SJCRH30 (cell line): ENCODE results near the gene ETFB. TPM values are rescaled to one million over a fixed set of nuclear protein-coding genes. Genes with fewer than 3 reads are reported as not detected.

Source experiments
- DNase-seq, 2 experiments: peaks; one replicate each; pipeline ENCODE4 v3.0.0-alpha.2; 2015 to 2020
- H3K27ac ChIP-seq: fragments of 250-450 bp; sonication (Bioruptor Pico); 2 replicates; pipeline ENCODE4 v1.5.1; 2020; ENCODE audit warnings: mild to moderate bottlenecking, moderate library complexity
- H3K27me3 ChIP-seq: fragments of 250-450 bp; sonication (Bioruptor Pico); 2 replicates; pipeline ENCODE4 v1.5.1; 2020; ENCODE audit warnings: mild to moderate bottlenecking, moderate library complexity
- H3K36me3 ChIP-seq: fragments of 250-450 bp; sonication (Bioruptor Pico); 2 replicates; pipeline ENCODE4 v1.5.1; 2020; ENCODE audit warnings: mild to moderate bottlenecking, moderate library complexity
- H3K4me1 ChIP-seq: fragments of 250-450 bp; sonication (Bioruptor Pico); 2 replicates; pipeline ENCODE4 v1.5.1; 2020; ENCODE audit warnings: mild to moderate bottlenecking, moderate library complexity
- H3K4me3 ChIP-seq: fragments of 250-450 bp; sonication (Bioruptor Pico); 2 replicates; pipeline ENCODE4 v1.5.1; 2020; ENCODE audit warnings: mild to moderate bottlenecking, moderate library complexity
- H3K9me3 ChIP-seq: fragments of 250-450 bp; sonication (Bioruptor Pico); replicated peaks from 2 replicates; pipeline ENCODE4 v1.5.1; 2020; ENCODE audit warnings: mild to moderate bottlenecking, moderate library complexity
- total RNA-seq: library from RNA; depleted of rRNA; stranded (reverse); fragments of >200 nt; shearing (Covaris generic); gene quantifications from 2 replicates; pipeline ENCODE4 v1.2.3, GENCODE V29; 2014

ETFB gene
- total RNA-seq, 1 experiment from 2014 or later = 18.6 TPM

DNA sequence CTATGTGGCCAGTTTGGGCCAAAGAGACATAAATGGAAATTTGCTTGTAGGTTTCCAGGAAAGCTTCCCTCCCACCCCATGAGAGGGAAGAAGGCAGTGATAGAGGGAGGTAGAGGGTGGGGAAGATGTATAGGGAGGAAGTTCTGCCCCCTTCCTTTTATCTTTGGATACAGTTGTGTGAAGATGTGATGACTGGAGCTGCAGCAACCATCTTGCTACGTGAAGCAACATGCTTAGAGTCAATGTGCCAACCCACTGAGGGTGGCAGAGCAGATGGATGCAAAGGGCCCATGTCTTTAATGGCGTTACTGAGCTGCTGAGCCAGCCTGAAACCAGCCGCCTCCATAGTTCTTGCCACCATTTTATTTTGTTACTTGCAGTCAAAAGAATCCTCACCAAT, 35.0 kb downstream of the ETFB start:
- no peak for DNase-seq
- no peak overlapping the region for H3K4me3 ChIP-seq
- H3K27me3 ChIP-seq = no peaks in the 10 kb centered on the region

DNA sequence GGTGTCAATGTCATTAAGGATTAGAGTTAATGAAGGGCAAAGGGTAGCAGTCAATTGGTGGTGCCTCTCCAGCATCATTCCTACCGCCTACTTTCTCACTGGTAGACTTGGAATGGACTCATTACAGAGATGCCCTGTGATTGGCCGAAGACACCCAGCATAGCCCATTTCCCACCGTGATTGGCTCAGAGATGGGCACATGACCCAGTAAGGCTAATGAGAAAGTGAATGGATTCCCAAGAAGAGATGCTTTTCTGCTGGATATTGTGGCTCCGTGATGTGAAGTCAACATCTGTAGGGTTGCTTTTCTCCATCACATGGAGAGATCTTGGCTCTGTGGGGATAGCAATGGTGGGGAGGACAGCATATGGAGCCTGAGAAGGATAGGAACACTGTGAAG, 35.8 kb downstream of the ETFB start:
- no peak for DNase-seq
- no peaks in the 10 kb centered on the region for H3K9me3 ChIP-seq
- H3K4me1 ChIP-seq = no peaks in the 10 kb centered on the region
- H3K27ac ChIP-seq = no peak overlapping the region
- no peak overlapping the region for H3K4me3 ChIP-seq
- no peaks in the 10 kb centered on the region for H3K36me3 ChIP-seq
- no peaks in the 10 kb centered on the region for H3K27me3 ChIP-seq

More for the DNA sequence above, 35.0 kb downstream of the ETFB start:
- Histone ChIP-seq H3K36me3 (no peaks in the 10 kb centered on the region), H3K9me3 (no peaks in the 10 kb centered on the region), H3K4me1 (no peaks in the 10 kb centered on the region), H3K27ac (no peak overlapping the region)

DNA sequence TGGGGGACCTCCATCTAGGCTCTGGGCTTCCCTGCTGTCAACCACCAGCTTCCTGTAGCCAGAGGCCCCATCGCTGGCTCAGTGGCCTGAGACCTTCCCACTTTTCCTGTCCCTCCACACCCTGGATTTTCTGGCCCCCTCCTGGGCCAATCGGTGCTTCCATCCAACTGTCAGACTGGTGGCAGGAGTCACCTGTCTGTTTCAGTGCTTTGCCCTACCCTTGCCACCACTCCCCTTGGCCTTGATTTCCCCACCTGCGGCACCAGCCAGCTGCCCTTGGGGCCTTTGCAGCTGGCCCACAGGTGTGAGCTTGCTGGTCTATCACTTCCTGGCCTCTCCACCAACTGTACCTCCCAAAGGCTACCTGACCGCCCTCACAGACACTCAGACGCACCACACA, 36.8 kb downstream of the ETFB start:
- H3K4me1 ChIP-seq = no peaks in the 10 kb centered on the region
- no peak overlapping the region for H3K27ac ChIP-seq
- H3K4me3 ChIP-seq = no peak overlapping the region
- no peaks in the 10 kb centered on the region for H3K27me3 ChIP-seq
- no peaks in the 10 kb centered on the region for H3K9me3 ChIP-seq
- no peaks in the 10 kb centered on the region for H3K36me3 ChIP-seq
- no peak for DNase-seq

DNA sequence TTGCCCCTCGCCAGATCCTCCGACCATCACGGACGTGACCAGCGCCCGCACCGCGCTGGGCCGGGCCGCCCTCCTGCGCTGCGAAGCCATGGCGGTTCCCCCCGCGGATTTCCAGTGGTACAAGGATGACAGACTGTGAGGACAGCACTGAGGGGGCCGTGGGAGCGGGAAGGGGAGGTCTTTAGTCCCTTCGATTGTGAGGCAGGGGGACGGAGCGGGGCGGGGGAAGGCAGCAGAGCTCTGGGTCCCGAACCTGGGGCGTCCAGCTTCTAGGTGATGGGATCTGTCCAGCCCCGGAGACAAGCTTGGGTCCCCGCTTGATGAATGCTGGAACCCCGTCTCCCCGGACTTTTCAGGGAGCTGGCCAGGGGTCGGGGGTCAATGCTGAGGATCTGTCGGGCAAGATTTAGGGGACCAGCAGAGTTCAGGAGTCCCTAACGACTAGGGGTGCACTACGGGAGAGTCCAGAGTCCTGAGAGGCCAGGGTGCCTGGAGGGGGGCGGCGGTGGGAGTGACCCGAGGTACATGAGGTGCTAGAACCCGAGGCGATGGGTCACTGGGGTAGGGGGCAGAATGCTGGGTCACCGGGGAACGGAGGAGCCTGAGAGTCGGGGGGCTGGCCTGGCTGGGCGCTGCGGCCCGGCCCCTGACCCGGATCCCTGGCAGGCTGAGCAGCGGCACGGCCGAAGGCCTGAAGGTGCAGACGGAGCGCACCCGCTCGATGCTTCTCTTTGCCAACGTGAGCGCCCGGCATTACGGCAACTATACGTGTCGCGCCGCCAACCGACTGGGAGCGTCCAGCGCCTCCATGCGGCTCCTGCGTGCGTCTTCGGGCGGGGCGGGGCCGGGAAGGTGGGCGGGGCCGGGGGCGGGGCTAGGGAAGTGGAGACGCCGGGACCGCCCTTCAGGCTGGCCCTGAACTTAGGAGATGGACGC, 38.9 kb downstream of the ETFB start:
- Histone ChIP-seq H3K27me3 (no peaks in the 10 kb centered on the region), H3K9me3 (no peaks in the 10 kb centered on the region), H3K4me1 (no peaks in the 10 kb centered on the region), H3K4me3 (no peak overlapping the region), H3K27ac (no peak overlapping the region), H3K36me3 (no peaks in the 10 kb centered on the region)
- DNase-seq = no peak

DNA sequence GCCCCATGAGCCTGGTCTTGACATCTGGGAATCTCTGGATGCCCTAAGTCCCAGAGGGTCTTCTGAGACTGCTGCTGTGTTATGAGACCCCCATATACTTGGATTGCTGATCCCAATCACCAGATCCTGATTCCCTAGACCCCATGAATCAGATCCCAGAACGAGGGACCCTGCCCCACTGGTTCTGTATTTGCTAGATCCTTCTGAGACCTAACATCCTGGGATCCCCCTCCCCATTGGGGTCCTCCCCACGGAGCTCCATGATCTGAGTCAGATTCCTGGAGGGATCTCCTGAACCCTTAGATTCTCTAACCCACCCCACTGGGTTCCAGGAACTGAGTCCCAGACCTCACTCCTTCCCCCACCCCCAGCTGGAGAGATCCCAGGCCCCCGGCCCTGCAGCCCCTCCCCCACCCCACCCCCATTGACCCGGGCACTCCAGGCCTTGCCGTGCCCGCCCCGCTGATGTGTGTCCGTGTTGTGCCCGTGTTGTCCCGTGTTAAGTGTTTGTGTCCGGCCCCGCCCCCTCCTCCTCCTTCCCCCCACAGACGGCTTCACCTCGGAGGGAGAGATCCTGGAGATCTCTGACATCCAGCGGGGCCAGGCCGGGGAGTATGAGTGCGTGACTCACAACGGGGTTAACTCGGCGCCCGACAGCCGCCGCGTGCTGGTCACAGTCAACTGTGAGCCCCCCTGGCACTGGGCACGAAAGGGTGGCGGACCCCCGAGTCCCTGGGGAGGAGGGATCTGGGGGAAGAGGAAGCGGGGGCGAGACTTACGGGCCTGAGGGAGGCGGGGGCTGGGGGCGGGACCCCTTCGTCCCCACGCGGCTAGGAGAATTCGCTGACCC, 39.7 kb downstream of the ETFB start:
- no peaks in the 10 kb centered on the region for H3K4me1 ChIP-seq

DNA sequence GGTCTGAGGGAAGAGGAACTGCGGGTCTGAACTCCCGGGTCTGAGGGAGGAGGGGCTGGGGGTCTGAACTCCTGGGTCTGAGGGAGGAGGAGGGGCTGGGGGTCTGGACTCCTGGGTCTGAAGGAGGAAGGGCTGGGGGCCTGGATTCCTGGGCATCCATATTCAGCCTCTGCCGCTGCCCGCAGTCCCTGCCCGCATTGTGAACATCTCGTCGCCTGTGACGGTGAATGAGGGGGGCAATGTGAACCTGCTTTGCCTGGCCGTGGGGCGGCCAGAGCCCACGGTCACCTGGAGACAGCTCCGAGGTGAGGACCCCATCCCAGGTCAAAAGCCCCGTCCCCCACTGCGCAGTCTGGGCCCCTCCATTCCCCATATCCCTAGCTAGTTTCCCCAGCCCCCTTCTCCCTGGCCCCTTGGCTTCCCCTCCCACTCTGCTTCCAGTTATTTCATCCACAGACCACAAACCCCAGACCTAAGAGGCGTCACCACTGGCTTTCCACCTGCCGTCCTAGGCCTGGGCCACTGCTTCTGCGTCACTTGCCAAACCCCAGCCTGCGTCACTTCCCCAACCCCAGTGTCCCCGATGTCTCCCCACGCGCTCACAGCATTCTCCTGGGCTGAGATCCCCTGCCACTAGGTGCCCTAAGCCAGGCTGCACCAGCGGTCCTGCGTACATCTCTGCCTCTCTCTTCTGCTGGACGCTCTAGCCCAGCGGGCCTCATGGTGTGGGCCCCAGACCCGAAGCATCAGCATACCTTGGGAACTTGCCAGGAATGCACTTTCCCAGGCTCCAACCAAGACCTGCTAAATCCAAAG, 40.8 kb downstream of the ETFB start:
- Histone ChIP-seq H3K27ac (no peak overlapping the region), H3K36me3 (no peaks in the 10 kb centered on the region), H3K4me1 (no peaks in the 10 kb centered on the region), H3K9me3 (no peaks in the 10 kb centered on the region), H3K27me3 (no peaks in the 10 kb centered on the region), H3K4me3 (no peak overlapping the region)
- no peak for DNase-seq

More for the DNA sequence above, 39.7 kb downstream of the ETFB start:
- Histone ChIP-seq H3K9me3 (no peaks in the 10 kb centered on the region), H3K4me3 (no peak overlapping the region), H3K27me3 (no peaks in the 10 kb centered on the region), H3K36me3 (no peaks in the 10 kb centered on the region), H3K27ac (no peak overlapping the region)
- DNase-seq = no peak

DNA sequence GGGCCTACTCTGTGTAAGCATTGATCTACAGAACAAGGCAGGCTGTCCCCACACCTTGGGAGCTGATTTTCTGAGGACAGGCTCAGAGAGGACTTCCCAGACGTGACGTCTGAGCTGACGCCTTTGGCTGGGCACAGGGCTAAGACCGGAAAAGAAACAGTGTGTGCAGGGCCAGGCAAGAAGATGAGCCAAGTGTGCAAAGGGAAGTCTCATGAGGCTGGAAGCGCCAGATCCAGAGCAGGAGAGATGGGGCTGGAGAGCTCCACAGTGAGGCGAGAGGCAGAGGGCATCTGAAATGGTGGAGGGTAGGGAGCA, 42.1 kb downstream of the ETFB start:
- no peak for DNase-seq
- H3K4me1 ChIP-seq = no peaks in the 10 kb centered on the region
- H3K27me3 ChIP-seq = no peaks in the 10 kb centered on the region

DNA sequence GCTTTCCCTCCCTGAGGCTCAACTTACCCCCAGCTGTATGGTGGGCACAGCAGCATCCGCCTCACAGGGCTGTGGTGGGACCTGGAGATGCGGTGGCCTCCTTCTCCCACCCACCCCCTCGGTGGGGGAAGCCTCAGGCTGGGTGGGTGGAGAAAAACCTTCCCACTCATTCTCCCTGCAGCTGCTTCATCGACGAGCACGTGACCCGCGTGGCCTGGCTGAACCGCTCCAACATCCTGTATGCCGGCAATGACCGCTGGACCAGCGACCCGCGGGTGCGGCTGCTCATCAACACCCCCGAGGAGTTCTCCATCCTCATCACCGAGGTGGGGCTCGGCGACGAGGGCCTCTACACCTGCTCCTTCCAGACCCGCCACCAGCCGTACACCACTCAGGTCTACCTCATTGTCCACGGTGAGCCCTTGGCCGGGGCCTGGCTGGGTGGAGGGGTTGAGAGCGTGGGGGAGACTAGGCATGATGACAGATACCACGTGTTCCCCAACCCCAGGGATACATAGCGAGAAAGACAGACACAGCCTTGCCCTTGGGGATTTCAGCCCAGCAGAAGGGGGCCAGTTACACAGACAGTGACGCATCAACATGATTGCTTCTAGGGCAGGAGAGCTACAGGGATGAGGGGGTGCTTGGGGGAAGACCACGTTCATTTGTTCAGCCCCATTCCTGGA, 42.6 kb downstream of the ETFB start:
- Histone ChIP-seq H3K27ac (no peak overlapping the region), H3K4me3 (no peak overlapping the region), H3K4me1 (no peaks in the 10 kb centered on the region), H3K36me3 (no peaks in the 10 kb centered on the region), H3K27me3 (no peaks in the 10 kb centered on the region), H3K9me3 (no peaks in the 10 kb centered on the region)
- no peak for DNase-seq

More for the DNA sequence above, 42.1 kb downstream of the ETFB start:
- no peaks in the 10 kb centered on the region for H3K9me3 ChIP-seq
- no peak overlapping the region for H3K27ac ChIP-seq
- H3K4me3 ChIP-seq = no peak overlapping the region
- no peaks in the 10 kb centered on the region for H3K36me3 ChIP-seq

DNA sequence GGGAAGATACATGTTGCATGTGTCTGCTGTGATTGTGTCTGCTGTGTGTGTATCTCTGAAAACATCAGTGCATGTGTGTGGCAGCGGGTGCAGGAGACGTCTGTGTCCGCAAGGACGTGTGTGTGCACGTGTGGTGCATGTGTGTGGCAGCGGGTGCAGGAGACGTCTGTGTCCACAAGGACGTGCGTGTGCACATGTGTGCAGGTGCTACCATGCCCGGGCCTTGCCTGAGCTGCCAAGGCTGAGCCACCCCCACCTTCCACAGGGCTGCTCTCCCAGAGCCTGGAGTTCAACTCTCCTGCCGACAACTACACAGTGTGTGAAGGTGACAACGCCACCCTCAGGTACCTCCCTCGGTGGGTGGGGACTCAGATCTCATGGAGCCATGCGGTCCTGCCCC, 44.4 kb downstream of the ETFB start:
- H3K4me3 ChIP-seq = no peak overlapping the region
- no peaks in the 10 kb centered on the region for H3K4me1 ChIP-seq
- no peaks in the 10 kb centered on the region for H3K27me3 ChIP-seq
- no peak overlapping the region for H3K27ac ChIP-seq
- no peaks in the 10 kb centered on the region for H3K9me3 ChIP-seq
- H3K36me3 ChIP-seq = no peaks in the 10 kb centered on the region
- DNase-seq = no peak

DNA sequence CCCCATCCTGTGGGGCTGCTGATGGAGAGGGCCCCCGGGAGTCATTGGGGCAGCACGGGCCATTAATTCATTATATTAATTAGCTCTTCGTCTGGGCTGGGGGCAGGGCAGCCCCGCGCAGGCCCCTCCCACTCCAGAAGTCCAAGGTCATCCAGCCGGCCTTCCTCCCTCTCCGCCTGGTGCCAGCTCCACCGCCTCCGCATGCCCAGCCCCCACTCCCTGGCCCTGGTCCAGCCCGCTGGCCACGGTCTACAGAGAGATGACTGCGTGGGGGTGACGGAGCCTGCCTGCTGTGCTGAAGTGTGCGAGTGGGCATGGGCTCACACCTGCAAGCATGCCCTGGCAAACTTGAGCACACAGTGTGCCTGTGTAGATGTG, 45.9 kb downstream of the ETFB start:
- Histone ChIP-seq H3K4me3 (no peak overlapping the region), H3K27me3 (no peaks in the 10 kb centered on the region), H3K4me1 (no peaks in the 10 kb centered on the region), H3K27ac (no peak overlapping the region), H3K9me3 (no peaks in the 10 kb centered on the region), H3K36me3 (no peaks in the 10 kb centered on the region)
- DNase-seq = no peak

DNA sequence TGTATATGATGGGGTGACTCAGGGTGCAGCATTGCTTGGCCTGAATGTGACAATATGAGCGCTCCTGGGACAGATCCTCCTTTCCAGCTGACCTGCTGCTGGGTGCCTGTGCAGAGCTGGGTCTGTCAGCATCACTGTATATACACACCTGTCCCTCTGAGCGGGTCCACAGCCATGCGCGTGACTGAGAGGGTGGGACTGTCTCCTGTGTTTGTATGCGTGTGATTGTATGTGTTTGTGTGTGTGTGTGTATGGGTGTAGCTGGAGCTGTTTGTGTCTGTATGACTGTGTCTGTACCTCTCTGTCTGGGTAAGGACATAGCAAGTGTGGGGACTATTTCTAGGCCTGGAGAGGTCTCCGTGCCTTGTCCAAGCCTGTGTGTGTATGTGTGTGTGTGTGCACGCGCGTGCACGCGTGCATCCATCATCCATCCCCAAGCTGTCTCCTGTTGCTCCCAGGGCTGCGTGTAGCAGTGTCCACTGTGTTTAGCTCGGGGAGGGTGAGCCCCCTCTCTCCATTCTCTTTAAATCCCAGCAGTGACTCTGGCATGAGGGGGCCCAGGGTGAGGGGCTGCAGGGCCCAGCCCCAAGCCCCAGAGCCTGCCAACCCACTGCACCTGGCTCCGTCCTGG, 46.4 kb downstream of the ETFB start:
- no peaks in the 10 kb centered on the region for H3K9me3 ChIP-seq
- no peaks in the 10 kb centered on the region for H3K36me3 ChIP-seq
- no peaks in the 10 kb centered on the region for H3K4me1 ChIP-seq
- no peak for DNase-seq
- no peak overlapping the region for H3K27ac ChIP-seq
- no peaks in the 10 kb centered on the region for H3K27me3 ChIP-seq
- H3K4me3 ChIP-seq = no peak overlapping the region

DNA sequence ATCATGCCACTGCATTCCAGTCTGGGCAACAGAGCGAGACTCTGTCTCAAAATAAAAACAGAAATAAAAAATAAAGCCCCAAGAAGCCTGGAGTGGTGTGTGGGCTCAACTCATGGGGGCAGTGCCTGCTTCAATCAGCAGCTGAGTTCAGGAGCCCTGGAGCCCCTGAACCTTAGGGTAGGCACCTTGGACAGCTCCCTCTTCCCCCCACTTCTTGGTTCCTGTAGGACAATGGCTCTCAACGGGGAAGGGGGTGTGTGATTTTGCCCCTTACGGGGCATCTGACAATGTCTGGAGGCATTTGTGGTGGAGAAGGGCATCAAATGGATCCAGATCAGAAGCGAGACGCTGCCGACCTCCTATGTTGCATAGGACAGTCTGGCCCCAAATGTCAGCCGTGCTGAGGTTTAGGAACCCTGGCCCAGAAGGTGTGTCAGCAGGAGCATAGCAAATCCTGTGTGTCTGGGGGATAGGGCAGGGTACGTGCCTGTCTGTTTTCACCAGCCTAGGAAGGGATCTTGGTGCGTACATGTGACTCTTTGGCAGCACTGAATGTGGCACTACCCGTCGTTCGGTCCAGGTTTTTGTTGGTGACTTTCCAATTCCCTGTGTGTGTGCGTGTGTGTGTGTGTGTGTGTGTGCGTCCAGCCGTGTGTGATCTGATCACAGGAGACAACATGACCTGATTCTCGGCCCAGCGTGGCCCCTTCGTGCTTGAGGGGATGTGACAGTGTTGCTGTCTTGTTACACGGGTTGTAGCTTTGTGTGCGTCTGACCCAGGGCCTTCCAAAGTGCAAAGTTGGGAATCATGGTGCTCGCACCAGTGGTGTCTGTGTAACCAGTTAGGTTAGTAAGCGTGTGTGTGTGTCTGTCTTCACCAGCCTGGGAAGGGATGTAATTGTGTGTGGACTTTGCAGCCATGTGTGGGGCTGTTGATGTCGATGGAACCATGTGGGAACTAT, 47.2 kb downstream of the ETFB start:
- Histone ChIP-seq H3K27me3 (no peaks in the 10 kb centered on the region), H3K27ac (no peak overlapping the region), H3K4me3 (no peak overlapping the region), H3K9me3 (no peaks in the 10 kb centered on the region), H3K36me3 (no peaks in the 10 kb centered on the region), H3K4me1 (no peaks in the 10 kb centered on the region)
- peak in 1 of 2 experiments; percentile 15 for DNase-seq

DNA sequence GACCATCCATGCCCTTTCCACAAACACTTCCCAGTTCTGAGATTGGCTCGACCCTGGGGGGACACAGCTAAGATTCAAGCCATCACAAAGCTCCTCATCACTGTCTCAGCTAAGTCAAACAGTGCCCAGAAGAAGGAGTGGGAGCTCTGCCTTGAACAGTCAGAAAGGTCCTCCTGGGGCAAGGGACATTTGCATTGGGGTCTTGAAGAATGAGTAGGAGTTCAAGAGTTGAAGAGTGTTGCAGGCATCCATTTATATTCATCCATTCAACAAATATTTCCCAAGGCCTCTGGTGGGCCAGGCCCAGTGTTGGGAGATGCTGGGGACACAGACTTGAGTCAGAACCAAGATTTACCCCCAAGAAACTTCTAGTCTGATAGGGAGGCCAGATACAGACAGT, 48.2 kb downstream of the ETFB start:
- H3K4me1 ChIP-seq = no peaks in the 10 kb centered on the region
- H3K4me3 ChIP-seq = no peak overlapping the region
- no peaks in the 10 kb centered on the region for H3K27me3 ChIP-seq
- no peak overlapping the region for H3K27ac ChIP-seq
- no peaks in the 10 kb centered on the region for H3K36me3 ChIP-seq
- no peaks in the 10 kb centered on the region for H3K9me3 ChIP-seq
- DNase-seq = no peak
